SK-N-SH (cell line): ENCODE measurements around the gene RHOBTB1. TPM values are rescaled to one million over a fixed set of nuclear protein-coding genes. Genes with fewer than 3 reads are reported as not detected.

Source experiments
- CTCF ChIA-PET: fragments of 300-600, 350-600 bp; formaldehyde crosslinking; extraction: SDS; loops from one replicate; lab custom pipeline; 2021; lab: Yijun Ruan, JAX
- POLR2A ChIA-PET: fragments of 350-600 bp; sonication (Branson Sonifier 250); formaldehyde crosslinking; extraction: SDS; loops from one replicate; lab custom pipeline; 2020; ENCODE audit warnings: antibody characterized with exemption, inconsistent platforms; lab: Yijun Ruan, JAX
- DNase-seq: peaks from one replicate; pipeline ENCODE4 v3.0.0; 2012
- H2AFZ ChIP-seq: fragments of 200-600 bp; sonication (generic); 2 replicates; pipeline ENCODE4 v1.8.1; 2016; ENCODE audit warnings: antibody characterized with exemption, mild to moderate bottlenecking, low read depth
- H3F3A ChIP-seq: fragments of 200-600 bp; sonication (generic); replicated peaks from 2 replicates; pipeline ENCODE3; 2016; ENCODE audit warnings: antibody characterized with exemption, mild to moderate bottlenecking; ENCODE audit not compliant: insufficient read depth
- H3K27ac ChIP-seq, 2 experiments: fragments of 200-500 bp in 1 of 2; fragments of 200-600 bp in 1 of 2; sonication (Bioruptor generic) in 1 of 2; sonication (generic), shearing (Covaris generic) in 1 of 2; 2 replicates each; pipeline versions ENCODE4 v1.5.1 to v1.6.1; 2014 to 2016; ENCODE audit warnings: low read depth in 2 of 2, inconsistent platforms in 1 of 2, low read length in 1 of 2, mild to moderate bottlenecking in 1 of 2, mixed read lengths in 1 of 2
- H3K27me3 ChIP-seq: fragments of 200-600 bp; sonication (generic), shearing (Covaris generic); 2 replicates; pipeline ENCODE4 v1.6.1; 2016; ENCODE audit warnings: mixed run types; ENCODE audit not compliant: insufficient read depth
- H3K36me3 ChIP-seq, 2 experiments: fragments of 200-500 bp in 1 of 2; fragments of 200-600 bp in 1 of 2; sonication (Bioruptor generic) in 1 of 2; sonication (generic) in 1 of 2; replicated peaks in 1 of 2; 2 replicates each; pipeline versions ENCODE3 to v1.5.1; 2014 to 2016; ENCODE audit warnings: low read length in 1 of 2, mild to moderate bottlenecking in 1 of 2; ENCODE audit not compliant: insufficient read depth in 2 of 2, control insufficient read depth in 1 of 2
- H3K4me1 ChIP-seq, 2 experiments: fragments of 200-500 bp in 1 of 2; fragments of 200-600 bp in 1 of 2; sonication (Bioruptor generic) in 1 of 2; sonication (generic), shearing (Covaris generic) in 1 of 2; 2 replicates each; pipeline versions ENCODE4 v1.5.1 to v1.6.1; 2014 to 2016; ENCODE audit warnings: low read depth in 1 of 2, low read length in 1 of 2, mixed run types in 1 of 2; ENCODE audit not compliant: insufficient read depth in 2 of 2, control insufficient read depth in 1 of 2
- H3K4me2 ChIP-seq: fragments of 200-600 bp; sonication (generic), shearing (Covaris generic); 2 replicates; pipeline ENCODE4 v1.6.1; 2017; ENCODE audit warnings: mixed run types
- H3K4me3 ChIP-seq, 2 experiments: fragments of 200-500 bp in 1 of 2; fragments of 200-600 bp in 1 of 2; sonication (Bioruptor generic) in 1 of 2; sonication (generic), shearing (Covaris generic) in 1 of 2; 2 replicates each; pipeline versions ENCODE4 v1.5.1 to v1.8.1; 2014 to 2016; ENCODE audit warnings: low read depth in 2 of 2, inconsistent platforms in 1 of 2, low read length in 1 of 2, mild to moderate bottlenecking in 1 of 2, mixed read lengths in 1 of 2, moderate library complexity in 1 of 2
- H3K79me2 ChIP-seq: fragments of 200-600 bp; sonication (generic); 2 replicates; pipeline ENCODE4 v1.8.1; 2017; ENCODE audit warnings: mild to moderate bottlenecking; ENCODE audit not compliant: insufficient read depth
- H3K9ac ChIP-seq: fragments of 200-600 bp; sonication (generic); 2 replicates; pipeline ENCODE4 v1.6.1; 2017; ENCODE audit warnings: mixed run types
- H3K9me2 ChIP-seq: fragments of 200-600 bp; sonication (generic); 2 replicates; pipeline ENCODE4 v1.6.1; 2017; ENCODE audit warnings: mixed run types
- H3K9me3 ChIP-seq: fragments of 200-600 bp; sonication (generic); 2 replicates; pipeline ENCODE4 v1.6.1; 2017; ENCODE audit warnings: mixed run types, mild to moderate bottlenecking, moderate library complexity
- H4K20me1 ChIP-seq: fragments of 200-600 bp; sonication (generic); 2 replicates; pipeline ENCODE4 v1.6.1; 2017; ENCODE audit warnings: mild to moderate bottlenecking, mixed run types; ENCODE audit not compliant: insufficient read depth
- EP300 ChIP-seq, 2 experiments: IDR thresholded peaks; 2 replicates each; pipeline versions ENCODE4 v1.4.0 to v1.6.1; 2012; ENCODE audit warnings: borderline replicate concordance in 1 of 2, low read depth in 1 of 2, low read length in 1 of 2
- FOSL2 ChIP-seq: IDR thresholded peaks from 2 replicates; pipeline ENCODE4 v1.4.0; 2012; ENCODE audit warnings: low read depth, mild to moderate bottlenecking, moderate library complexity, borderline replicate concordance
- FOXJ3 ChIP-seq: sonication (generic); formaldehyde crosslinking; IDR thresholded peaks from 2 replicates; pipeline ENCODE4 v1.5.1; 2020; ENCODE audit warnings: mild to moderate bottlenecking, missing genetic modification reagents
- FOXM1 ChIP-seq: IDR thresholded peaks from 2 replicates; pipeline ENCODE4 v1.4.0; 2012; ENCODE audit warnings: low read depth, mild to moderate bottlenecking
- GABPA ChIP-seq: IDR thresholded peaks from 2 replicates; pipeline ENCODE4 v1.4.0; 2012; ENCODE audit warnings: low read depth, mild to moderate bottlenecking
- JUND ChIP-seq: IDR thresholded peaks from 2 replicates; pipeline ENCODE4 v1.4.0; 2012
- MEF2A ChIP-seq: IDR thresholded peaks from 2 replicates; pipeline ENCODE4 v1.4.0; 2012; ENCODE audit warnings: low read depth, borderline replicate concordance
- NFIC ChIP-seq: IDR thresholded peaks from 2 replicates; pipeline ENCODE4 v1.4.0; 2012; ENCODE audit warnings: borderline replicate concordance
- POLR2AphosphoS5 ChIP-seq: IDR thresholded peaks from 2 replicates; pipeline ENCODE4 v1.6.1; 2012; ENCODE audit warnings: low read depth, low read length
- RAD21 ChIP-seq: IDR thresholded peaks from 2 replicates; pipeline ENCODE4 v1.6.1; 2012; ENCODE audit warnings: mild to moderate bottlenecking, low read length
- RCOR1 ChIP-seq: fragments of 150-350 bp; IDR thresholded peaks from 2 replicates; pipeline ENCODE4 v1.6.1; 2017; ENCODE audit warnings: antibody characterized with exemption, low read length
- RXRA ChIP-seq: IDR thresholded peaks from 2 replicates; pipeline ENCODE4 v1.4.0; 2012; ENCODE audit warnings: low read depth, mild to moderate bottlenecking, borderline replicate concordance
- TAF1 ChIP-seq: IDR thresholded peaks from 2 replicates; pipeline ENCODE4 v1.6.1; 2012; ENCODE audit warnings: low read depth, mild to moderate bottlenecking, low read length, moderate library complexity, borderline replicate concordance
- TCF12 ChIP-seq: IDR thresholded peaks from 2 replicates; pipeline ENCODE4 v1.4.0; 2012
- YY1 ChIP-seq: IDR thresholded peaks from 2 replicates; pipeline ENCODE4 v1.4.0; 2012; ENCODE audit warnings: low read depth, mild to moderate bottlenecking
- WGBS: methylation state at CpG from one replicate; pipeline ENCODE4 v1.1.6; 2017; ENCODE audit warnings: low lambda C conversion rate; 5-methylcytosine and 5-hydroxymethylcytosine counted together
- polyA plus RNA-seq, 3 experiments: library from polyadenylated mRNA; depleted of rRNA; stranded (reverse); fragments of >200 nt; gene quantifications; 2 replicates each; pipeline ENCODE4 v1.2.3, GENCODE V29; 2012
- TF ChIP-seq, protein P1 (sequence below): IDR thresholded peaks from 2 replicates; pipeline ENCODE4 v1.4.0; 2012; ENCODE audit warnings: low read depth
- TF ChIP-seq, protein P2 (sequence below): fragments of 150-350 bp; IDR thresholded peaks from 2 replicates; pipeline ENCODE4 v1.6.1; 2017; ENCODE audit warnings: antibody characterized with exemption, low read length, low read depth, borderline replicate concordance
- TF ChIP-seq, protein P3 (sequence below): IDR thresholded peaks from 2 replicates; pipeline ENCODE4 v1.4.0; 2012; ENCODE audit warnings: low read depth, borderline replicate concordance
- TF ChIP-seq, protein P4 (sequence below): fragments of 200-600 bp; sonication (generic); IDR thresholded peaks from 2 replicates; pipeline ENCODE4 v1.6.1; 2017; ENCODE audit warnings: antibody characterized with exemption, mild to moderate bottlenecking, moderate library complexity

The RHOBTB1 gene
- polyA plus RNA-seq, 1 of the 3 experiments (the other 2 are of a cell fraction) = 10.5 TPM

DNA sequence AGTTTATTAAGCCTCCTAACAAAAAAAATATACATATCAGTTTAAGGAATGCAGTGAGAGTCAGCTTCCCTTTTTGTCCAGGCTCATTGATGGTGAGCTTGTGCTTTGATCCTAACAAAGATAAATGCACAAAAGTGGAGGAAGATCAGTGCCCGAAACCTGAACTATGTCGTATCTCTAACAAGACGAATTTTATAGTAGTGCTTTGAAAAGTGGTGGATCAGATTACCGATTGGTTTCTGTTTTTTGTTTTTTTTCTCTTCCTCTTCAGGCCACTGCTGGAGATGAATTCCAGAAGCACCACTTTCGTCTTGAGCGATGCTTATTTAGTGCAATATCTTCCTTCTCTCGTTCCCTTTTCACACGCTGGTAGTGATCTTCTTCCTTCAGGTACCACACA lies 72.8 kb downstream of the RHOBTB1 start:
- Histone ChIP-seq H3K4me1 (no peaks in the 10 kb centered on the region; a peak in 1 of 4 replicates), H3F3A (no peaks in the 10 kb centered on the region), H3K79me2 (no peaks in the 10 kb centered on the region), H3K36me3 (peaks cover 23 to 37% of the 10 kb centered on the region in 2 experiments), H3K4me2 (no peak overlapping the region), H3K9me2 (no peaks in the 10 kb centered on the region), H3K4me3 (no peak overlapping the region), H3K27me3 (no peaks in the 10 kb centered on the region)
- CTCF ChIA-PET = interaction anchor here (1.3 kb wide), 1 partner anchor 12 kb away, joined by 3 read pairs; no protein-coding TSS in a partner anchor
- TF ChIP-seq, protein P1, sequence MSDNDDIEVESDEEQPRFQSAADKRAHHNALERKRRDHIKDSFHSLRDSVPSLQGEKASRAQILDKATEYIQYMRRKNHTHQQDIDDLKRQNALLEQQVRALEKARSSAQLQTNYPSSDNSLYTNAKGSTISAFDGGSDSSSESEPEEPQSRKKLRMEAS = no peak
- TF ChIP-seq GABPA (no peak), FOXJ3 (no peak), RAD21 (no peak), JUND (no peak), POLR2AphosphoS5 (no peak), TCF12 (no peak), RXRA (no peak), TAF1 (no peak), RCOR1 (no peak), FOXM1 (no peak), EP300 (IDR thresholded peaks at IDR 0.05; ENCODE audit: borderline replicate concordance in 1 of 2, low read depth in 1 of 2, low read length in 1 of 2) (no peak), NFIC (no peak), MEF2A (no peak), FOSL2 (no peak), YY1 (no peak)
- TF ChIP-seq, protein P2, sequence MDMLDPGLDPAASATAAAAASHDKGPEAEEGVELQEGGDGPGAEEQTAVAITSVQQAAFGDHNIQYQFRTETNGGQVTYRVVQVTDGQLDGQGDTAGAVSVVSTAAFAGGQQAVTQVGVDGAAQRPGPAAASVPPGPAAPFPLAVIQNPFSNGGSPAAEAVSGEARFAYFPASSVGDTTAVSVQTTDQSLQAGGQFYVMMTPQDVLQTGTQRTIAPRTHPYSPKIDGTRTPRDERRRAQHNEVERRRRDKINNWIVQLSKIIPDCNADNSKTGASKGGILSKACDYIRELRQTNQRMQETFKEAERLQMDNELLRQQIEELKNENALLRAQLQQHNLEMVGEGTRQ = no peak
- TF ChIP-seq, protein P3, sequence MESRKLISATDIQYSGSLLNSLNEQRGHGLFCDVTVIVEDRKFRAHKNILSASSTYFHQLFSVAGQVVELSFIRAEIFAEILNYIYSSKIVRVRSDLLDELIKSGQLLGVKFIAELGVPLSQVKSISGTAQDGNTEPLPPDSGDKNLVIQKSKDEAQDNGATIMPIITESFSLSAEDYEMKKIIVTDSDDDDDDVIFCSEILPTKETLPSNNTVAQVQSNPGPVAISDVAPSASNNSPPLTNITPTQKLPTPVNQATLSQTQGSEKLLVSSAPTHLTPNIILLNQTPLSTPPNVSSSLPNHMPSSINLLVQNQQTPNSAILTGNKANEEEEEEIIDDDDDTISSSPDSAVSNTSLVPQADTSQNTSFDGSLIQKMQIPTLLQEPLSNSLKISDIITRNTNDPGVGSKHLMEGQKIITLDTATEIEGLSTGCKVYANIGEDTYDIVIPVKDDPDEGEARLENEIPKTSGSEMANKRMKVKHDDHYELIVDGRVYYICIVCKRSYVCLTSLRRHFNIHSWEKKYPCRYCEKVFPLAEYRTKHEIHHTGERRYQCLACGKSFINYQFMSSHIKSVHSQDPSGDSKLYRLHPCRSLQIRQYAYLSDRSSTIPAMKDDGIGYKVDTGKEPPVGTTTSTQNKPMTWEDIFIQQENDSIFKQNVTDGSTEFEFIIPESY = no peak
- TF ChIP-seq, protein P4, sequence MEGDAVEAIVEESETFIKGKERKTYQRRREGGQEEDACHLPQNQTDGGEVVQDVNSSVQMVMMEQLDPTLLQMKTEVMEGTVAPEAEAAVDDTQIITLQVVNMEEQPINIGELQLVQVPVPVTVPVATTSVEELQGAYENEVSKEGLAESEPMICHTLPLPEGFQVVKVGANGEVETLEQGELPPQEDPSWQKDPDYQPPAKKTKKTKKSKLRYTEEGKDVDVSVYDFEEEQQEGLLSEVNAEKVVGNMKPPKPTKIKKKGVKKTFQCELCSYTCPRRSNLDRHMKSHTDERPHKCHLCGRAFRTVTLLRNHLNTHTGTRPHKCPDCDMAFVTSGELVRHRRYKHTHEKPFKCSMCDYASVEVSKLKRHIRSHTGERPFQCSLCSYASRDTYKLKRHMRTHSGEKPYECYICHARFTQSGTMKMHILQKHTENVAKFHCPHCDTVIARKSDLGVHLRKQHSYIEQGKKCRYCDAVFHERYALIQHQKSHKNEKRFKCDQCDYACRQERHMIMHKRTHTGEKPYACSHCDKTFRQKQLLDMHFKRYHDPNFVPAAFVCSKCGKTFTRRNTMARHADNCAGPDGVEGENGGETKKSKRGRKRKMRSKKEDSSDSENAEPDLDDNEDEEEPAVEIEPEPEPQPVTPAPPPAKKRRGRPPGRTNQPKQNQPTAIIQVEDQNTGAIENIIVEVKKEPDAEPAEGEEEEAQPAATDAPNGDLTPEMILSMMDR = no peak
- TF ChIP-seq, all 33 proteins: peak for 0
- no peaks in the 10 kb centered on the region for H3K9me3 ChIP-seq
- POLR2A ChIA-PET = no interaction called here
- H3K27ac ChIP-seq = no peak overlapping the region
- no peaks in the 10 kb centered on the region for H4K20me1 ChIP-seq
- WGBS = 90% methylated on average over 8 of the region's 8 CpGs
- no peak overlapping the region for H2AFZ ChIP-seq
- no peak for DNase-seq
- no peak overlapping the region for H3K9ac ChIP-seq
